Activated T-helper 1 cell treated with Interleukin-2 at 50 U/mL for 16 hours (primary cell): ENCODE results near the gene GDPD5.

ENCODE experiments used
- DNase-seq: peaks from one replicate; pipeline ENCODE4 v3.0.0-alpha.2; 2020; ENCODE audit warnings: low read depth

Gene GDPD5

GRCh38 chr11:75490221-75491181 lies 35.2 kb downstream of the GDPD5 start:
- DNase-seq: no peak

GRCh38 chr11:75487365-75487764 lies 38.4 kb downstream of the GDPD5 start:
- DNase-seq: no peak

GRCh38 chr11:75485742-75486141 lies 40.0 kb downstream of the GDPD5 start:
- no peak for DNase-seq

GRCh38 chr11:75482931-75483469 lies 42.7 kb downstream of the GDPD5 start:
- no peak for DNase-seq

GRCh38 chr11:75481922-75482606 lies 43.7 kb downstream of the GDPD5 start:
- no peak for DNase-seq

- DNase-seq: no peak
Observed at GRCh38 chr11:75481223-75481921, 44.4 kb downstream of the GDPD5 start.

GRCh38 chr11:75480185-75481175 lies 45.3 kb downstream of the GDPD5 start:
- DNase-seq: no peak

GRCh38 chr11:75479597-75480145 lies 46.1 kb downstream of the GDPD5 start:
- DNase-seq: no peak

- no peak for DNase-seq
Observed at GRCh38 chr11:75478783-75479596, 46.8 kb downstream of the GDPD5 start.

GRCh38 chr11:75477614-75477935 lies 48.2 kb downstream of the GDPD5 start:
- DNase-seq: no peak

- DNase-seq: no peak
Observed at GRCh38 chr11:75476739-75477613, 48.8 kb downstream of the GDPD5 start.

- DNase-seq: no peak
Observed at GRCh38 chr11:75475767-75476650, 49.7 kb downstream of the GDPD5 start.

- peak; percentile 53 for DNase-seq
Observed at GRCh38 chr11:75474878-75475766, 50.6 kb downstream of the GDPD5 start.

GRCh38 chr11:75474240-75474639 lies 51.5 kb downstream of the GDPD5 start:
- no peak for DNase-seq

- DNase-seq: no peak
Observed at GRCh38 chr11:75473684-75474083, 52.1 kb downstream of the GDPD5 start.

GRCh38 chr11:75472081-75472732 lies 53.5 kb downstream of the GDPD5 start:
- no peak for DNase-seq
